Left kidney (tissue), 2 donors: ENCODE data around the gene XDH. TPM values are rescaled to one million over a fixed set of nuclear protein-coding genes. Genes with fewer than 3 reads are reported as not detected.

ENCODE experiments used
- DNase-seq: peaks from one replicate; pipeline ENCODE4 v3.0.0-alpha.2; 2013
- polyA plus RNA-seq: library from polyadenylated mRNA; unstranded; fragments of 120-200 nt; gene quantifications from one replicate; pipeline ENCODE4 v1.2.1, GENCODE V29; 2013; ENCODE audit not compliant: insufficient read length

The XDH gene
- polyA plus RNA-seq, 1 donor = 0.50 TPM

DNA sequence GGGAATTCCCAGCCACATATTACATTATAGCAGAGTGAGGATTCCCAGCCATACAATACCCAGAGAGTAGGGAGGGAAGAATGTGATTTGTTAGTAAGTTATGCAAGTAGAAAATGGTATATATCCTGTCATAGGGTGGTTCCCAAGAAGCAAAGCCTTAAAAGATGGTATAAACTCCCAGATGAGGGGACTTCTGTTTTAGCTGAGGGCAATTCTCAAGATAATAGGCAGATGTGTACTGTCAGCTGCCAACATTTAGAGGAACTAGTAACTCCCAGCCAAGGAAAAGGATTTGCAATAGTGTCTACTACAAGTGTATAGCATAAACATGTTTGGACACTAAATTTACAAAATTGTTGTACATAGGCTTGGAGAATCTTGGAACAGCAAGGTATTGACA is 86.5 kb downstream of the XDH start:
- DNase-seq = no peak

DNA sequence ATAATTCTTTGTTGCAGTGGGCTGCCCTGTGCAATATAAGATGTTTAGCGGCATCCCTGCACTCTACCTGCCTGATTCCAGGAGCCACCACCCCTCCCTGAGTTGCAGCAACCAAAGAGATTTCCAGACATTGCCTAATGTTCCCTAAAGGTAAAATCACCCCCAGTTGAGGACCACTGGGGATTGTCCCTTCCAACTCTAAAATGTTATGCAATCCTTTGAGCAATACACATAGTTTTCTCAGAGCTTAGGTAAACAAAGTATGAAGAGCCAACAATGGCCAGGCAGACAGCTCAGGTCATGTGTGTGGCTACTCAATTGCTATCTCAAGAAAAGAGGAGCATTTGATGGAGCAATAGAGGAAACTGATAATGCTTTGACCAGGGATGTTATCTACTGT is 87.0 kb downstream of the XDH start:
- no peak for DNase-seq

DNA sequence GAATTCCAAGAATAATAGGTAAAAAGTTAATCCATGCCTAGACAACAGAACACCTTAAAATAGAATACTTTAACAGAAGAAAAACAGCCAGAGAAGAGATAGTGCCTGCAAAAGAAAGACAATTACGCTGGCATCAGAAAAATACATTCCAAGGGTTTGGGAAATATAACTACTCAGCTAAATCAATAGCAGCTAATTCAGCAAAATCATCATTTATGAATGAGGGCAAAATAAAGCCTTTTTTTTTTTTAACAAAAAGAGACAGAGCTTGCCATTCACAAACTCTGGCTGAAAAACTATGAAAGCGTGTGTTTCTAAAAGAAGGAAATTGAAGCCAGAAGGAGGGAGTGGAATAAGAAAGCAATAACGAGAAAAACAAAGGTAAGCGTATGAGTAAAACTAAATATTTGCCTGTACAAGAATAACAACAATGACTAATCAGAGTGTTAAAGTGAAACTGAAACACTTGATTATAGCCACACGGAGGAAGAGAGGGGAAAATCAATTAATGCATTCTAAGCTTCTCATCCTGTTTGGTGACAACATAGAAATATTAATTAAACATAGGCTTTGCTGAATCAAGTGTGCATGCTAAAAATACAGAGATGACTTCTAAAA is 90.4 kb downstream of the XDH start:
- no peak for DNase-seq

DNA sequence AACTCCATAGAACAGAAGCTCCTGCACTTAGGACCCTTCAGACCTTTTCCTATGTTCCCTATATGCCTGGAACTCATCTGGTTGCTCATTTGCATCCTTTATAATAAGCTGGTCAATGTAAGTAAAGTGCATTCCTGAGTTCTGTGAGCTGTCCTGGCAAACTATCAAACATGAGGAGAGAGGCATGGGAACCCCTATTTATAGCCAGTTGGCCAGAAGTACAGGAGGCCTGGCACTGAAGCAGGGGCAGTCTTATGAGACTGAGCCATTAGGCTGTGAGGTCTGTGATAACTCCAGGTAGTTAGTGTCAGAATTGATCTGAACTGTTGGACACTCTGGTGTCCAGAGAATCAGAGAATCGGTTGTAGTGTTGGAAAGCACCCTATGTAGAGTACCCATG is 92.2 kb downstream of the XDH start:
- DNase-seq = no peak

DNA sequence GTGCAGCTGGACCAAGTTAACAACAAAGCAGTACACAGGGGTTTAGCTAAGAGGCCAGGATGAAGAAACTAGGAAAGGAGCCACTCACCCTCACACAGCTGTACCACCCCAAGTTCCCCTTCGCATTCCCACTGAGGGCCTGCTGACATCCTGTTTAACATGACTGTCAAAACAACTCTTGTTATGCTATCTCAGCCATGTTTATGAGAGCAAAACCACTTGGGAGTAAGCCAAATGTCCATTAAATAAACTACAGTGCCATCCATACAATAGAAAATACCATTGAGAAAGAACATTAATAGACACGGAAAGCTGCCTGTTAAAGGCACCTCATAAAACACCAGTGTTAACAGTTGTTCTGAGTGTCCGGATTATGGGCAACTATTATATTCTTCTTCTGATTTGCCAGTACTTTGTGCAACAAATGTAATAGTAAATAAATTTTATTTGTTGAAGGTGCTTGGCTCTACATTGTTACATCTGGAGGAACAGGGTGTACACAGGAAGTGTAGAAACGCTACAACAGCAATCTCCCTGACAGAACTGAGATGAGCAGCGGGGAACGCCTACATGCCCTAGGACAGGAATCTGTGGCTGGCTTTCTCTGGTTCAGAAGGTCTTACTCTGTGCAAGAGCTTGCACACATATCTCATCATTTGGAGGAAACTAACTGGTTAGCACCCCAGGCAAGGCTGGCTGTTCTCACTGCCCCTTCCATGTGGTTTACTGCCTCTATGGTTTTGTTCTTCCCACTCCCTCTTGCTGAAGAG is 95.0 kb downstream of the XDH start:
- DNase-seq = no peak

DNA sequence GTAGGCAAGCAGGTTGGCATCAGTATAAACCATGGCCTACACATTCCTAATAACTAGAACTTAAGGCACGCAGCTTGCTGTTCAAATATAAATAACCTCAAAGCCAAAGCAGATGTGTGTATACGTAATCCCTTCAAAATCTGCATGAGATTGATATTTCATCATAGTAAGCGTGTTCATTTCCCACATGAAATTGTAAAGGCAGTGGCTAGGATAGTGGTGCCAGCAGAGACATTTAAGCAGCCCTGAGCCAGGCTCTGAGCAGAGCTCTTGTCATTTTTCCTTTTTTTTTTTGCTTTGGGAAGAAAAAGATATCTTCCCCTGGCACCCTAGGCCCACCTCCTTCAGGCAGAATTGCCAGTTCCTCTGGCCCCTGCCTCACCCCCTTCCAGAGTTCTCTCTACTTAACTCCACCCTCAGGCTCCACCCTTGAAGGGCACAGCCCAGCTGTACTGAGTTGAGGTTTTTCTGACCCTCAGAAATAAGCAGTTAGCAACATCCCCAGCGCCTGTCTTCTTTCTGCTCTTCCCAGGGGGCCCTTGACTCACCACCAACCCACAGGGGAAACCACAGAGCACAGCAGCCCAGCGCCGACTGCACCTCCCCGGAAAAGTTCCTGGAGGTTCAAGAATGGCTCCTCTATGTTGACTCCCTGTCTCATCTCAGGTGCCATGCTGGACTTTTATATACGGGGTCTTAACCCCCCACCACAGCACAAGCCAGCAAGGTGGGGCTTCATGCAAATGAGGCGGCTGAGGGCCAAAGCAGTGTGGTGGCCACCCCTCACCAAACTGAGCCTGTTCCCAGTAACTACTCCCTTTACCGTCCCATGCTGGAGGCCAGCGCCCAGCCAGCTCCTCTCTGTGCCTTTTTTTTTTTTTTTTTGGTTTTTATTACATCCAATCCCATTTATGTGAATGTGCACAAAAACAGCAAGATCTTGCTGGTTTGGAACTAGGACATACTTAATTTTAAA is 95.9 kb downstream of the XDH start:
- DNase-seq = no peak

DNA sequence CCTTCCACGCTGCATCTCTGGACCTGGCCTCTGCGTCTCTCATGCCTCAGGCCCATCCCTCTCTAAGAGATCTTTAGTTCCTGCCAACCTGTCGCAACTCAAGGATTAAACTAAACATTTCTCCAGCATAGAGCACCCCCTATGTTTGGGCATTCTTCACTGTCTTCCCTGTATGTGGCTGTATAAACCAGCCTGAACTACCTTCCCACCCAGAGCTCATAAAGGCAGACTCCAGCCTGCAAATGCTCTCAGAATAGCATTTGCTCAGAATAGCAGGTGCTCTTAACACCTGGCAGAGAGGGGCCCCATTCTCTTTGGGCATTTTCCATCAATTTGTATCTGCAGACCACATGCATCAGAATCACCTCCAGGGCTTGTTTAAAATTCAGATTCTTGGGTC is 97.1 kb downstream of the XDH start:
- DNase-seq = no peak

DNA sequence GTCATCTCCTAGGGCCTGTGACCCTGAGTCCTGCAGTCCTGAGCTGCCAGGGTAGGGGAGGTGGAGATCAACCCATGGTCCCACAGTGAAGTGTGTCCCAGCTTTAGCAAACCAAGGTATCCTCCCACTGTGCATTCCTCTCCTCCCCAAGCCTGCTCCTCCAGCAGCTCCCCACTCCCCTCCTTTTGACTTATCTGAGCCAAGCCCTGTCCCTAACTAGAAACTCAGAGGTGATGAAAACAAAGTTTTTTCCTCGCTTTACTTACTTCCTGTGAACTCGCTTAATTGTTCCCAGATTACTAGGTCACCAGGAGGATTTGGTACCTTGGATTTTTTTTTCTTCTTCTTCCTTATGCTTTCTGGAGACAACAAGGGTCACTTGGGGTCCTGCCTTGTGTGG is 99.8 kb downstream of the XDH start:
- no peak for DNase-seq

DNA sequence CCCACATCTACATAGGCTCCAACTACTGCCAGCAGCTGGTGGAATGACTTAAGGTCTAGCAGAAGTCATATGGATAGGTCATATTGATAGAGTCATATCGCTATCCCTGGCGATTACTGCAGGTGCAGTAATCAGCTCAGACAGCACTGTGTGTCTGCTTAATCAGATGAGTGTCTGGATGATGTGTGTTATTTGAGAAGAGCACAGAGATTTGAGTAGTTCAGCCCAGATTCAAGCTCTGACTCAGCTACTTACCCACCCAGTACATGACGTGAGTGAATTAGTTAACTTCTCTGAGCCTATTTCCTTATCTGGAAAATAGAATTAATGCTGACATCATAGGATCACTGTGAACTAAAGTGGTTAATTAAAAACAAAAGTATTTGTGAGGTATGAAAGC is 101.6 kb downstream of the XDH start:
- DNase-seq = no peak

DNA sequence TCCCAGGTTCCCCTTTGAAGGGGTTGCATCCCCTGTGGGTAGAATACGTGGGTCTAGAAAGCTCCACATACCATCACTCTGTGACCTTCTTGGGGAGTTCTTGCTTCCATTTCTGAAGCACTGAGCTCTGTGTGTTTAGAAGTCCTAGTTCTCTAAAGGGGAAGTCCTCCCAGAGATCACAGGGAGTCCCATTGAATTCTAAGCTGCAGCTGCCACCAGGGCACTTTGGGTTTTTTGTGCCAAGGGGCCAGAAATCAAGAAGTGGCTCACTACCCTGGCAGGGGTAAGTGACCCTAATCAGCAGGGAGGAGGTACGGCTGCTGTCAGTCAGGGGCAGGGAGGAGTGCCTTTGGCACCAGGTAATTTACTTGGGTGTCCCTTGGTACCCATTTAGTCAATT is 109.7 kb downstream of the XDH start:
- DNase-seq = no peak

DNA sequence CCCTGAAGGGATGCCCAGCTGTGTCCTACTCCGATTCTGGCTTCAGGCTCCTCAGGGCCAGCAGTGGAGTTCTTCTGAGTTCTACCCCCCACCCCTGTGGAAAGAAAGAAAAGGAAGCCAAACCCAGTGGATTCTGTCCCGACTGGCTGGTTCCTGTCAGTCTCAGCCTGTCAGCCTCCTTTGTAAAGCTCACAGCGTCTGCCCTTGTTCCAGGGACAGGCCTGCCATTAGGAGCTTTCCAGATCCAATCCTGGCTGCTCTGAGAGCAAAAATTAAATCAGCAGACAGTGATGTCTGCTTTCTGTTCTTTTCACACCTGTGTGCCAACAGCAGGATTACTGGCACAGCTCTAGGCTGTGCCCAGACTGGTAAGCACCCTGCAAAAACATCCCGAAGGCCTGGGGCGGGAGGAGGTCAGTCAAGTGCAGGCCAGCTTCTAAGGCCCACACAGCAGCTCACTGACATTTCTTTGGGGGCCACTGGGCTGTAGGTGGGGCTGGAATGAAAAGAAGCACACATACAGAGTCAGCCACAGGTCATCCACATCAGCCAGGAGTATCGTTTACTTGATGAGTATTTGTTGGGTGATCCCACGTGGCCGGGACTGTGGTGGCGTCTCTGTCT is 111.5 kb downstream of the XDH start:
- no peak for DNase-seq

DNA sequence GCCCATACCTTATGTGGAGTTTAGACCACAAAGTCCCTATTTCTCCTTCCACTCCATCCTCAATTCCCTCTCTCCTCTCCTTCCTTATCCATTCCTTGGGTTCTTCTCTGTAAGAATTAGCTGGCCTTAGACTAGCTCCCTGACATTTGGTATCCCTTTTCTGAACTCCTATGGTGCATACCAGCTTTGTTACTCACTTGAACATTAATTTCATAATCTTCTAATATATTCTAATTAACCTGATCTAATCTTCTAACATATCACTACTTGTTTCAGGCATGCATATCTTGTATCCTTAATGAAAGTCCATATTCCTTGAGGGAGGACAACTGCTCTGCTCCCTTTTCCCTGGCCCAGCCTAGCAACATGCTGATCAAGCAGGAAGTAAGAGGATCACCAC is 114.2 kb downstream of the XDH start:
- no peak for DNase-seq

DNA sequence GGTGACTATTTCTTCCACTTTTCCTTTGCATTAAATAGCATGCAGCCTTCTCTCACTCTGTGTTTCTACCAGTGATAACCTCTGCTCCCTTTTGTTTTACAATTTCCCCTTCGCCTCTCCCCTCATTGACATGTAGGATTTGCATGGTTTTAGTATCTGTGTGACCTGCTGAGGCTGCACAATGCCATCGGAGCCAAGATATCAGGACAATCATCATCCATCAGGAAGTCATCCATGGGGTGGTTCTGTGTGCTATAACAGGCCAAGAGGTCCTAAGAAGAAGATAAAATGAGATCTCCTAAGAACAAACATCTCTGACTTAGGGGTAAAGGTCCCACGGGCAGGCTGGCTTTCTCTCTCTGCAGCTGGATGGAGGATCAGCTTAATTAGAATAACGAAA is 115.0 kb downstream of the XDH start:
- no peak for DNase-seq

DNA sequence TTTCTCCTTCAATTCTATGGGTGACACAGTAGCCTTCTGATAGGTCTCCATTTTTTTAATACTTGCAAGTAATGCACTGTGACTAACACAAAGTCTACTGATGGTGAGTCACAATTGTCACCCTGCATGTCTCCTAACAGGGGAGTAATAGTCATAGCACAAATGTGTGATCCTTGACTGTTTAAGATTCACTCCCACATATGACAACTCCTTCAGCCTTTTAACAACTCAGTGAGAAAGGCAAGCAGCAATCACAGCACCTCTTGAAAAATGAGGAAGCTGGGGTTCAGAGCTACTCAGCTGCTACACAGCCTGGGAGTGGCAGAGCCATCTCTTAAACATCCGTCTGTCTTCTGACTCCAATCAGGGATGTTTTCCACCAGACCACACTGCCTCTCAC is 116.8 kb downstream of the XDH start:
- no peak for DNase-seq

DNA sequence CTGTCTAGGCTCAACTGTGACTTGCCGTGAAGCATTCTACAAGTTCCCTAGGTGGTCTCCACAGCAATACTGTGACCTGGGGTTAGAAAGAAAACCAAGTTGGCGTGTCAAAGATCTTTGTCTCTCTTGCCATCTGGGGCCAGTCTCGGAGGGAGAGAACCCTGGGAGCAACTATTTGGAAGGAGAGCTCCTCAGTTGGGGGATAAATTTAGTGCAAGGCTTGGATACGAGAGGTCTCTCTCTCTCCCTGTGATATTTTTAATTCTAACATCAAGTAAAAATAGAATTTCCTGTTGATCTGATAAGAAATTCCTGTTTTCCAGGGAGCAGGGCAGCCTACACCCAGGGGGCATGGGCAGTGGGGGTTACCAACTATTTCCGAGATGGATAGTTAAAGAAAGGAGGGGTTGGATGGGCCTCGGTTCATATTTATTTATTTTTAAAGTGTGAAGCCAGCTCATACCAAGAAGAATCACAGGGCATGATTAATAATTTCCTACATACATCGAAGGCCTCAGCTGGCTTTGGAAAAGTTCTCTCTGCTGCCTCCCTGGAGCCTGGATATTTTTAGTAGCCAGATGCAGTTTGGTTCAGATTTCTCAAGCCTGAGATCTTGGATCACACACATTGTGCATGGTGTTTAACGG is 117.8 kb downstream of the XDH start:
- DNase-seq = no peak

DNA sequence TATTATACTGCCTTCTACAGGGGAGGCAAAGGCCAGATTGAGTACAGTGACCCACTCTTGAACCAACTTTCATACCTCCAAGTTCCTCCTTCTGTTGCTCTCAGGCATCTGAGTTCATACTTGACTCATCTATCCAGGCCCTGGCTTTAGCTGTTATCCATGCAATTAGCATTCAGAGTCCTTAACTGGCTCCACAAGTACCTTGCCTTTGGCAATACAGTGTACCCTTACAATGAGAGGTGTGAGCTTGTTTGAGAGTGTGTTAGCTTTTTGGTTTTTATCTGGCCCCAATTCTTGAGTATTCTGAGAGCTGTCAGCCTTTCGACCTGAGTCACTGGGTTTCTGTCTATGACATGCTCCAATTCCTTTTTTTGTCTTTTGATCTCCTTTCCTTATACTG is 120.3 kb downstream of the XDH start:
- no peak for DNase-seq

DNA sequence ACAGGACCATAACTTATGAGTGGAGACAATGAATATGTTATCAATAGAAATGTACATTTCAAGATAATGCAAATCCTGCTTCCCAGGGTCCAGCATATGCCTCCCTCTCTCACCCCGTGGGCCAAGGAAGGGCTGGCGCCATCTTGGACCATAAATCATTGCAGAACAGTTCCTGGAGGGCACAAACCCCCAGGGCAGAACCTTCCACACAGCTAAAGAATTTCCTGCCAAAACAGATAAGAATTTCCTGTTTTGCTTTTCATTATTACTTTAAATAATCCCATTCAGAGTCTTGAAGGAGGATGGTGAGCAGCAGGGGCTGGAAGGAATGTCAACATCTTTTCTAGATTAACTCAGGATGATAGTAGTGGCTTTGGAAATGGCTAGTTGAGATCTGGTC is 126.9 kb downstream of the XDH start:
- no peak for DNase-seq

DNA sequence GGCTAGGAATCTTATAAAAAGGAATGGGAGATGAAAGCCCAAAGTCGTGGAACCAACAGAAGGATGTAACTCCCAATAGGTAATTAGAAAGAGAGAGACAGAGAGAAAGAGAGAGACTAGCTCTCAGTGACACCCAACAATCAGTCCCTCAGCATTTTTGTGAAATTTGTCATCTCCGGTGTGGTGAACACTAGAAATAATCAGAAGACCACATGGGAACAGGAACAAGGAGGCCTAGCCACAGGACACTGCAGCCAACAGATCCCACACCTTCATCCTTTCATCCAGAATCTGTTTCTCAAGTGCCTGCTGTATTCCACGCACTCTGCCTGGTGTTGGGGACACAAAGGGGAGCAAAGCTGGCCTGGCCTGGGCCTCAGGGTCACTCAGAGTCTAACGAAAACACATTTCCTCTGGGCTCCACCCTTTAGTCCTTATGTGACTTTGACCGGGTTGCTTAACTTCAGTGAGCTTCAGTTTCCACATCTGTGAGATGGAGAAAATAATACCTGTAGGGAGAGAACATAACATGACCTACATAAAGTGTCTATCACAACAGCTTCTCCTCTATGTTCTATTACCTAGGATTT is 127.5 kb downstream of the XDH start:
- DNase-seq = no peak

DNA sequence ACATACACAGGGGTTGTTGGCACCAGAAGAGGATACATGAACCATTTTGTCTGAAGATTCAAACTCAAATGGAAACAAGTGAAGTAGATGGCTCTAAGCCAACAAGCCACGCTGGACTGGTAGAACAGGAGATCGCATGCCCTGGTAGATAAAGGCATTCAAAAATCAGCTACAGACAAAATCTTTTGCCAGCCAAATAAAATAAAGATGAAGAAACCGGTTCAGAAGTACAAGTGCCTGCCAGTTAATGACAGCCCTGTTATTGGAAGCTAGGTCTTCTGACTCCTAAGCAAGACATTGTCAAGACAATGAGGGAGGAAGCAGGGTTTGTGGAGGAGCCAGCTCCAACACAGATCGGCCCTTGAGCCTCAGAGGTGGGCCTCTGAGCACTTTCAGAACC is 128.3 kb downstream of the XDH start:
- no peak for DNase-seq
